PC-9 (cell line): Measurements from ENCODE around the gene KIF5A.

Experiments
- EZH2 ChIP-seq: fragments of 200-600 bp; sonication (generic); IDR thresholded peaks from 2 replicates; pipeline ENCODE4 v1.8.0; 2017; ENCODE audit warnings: antibody characterized with exemption, low read depth
- TF ChIP-seq, protein P1 (sequence below): fragments of 200-600 bp; sonication (generic); conservative IDR thresholded peaks from 2 replicates; pipeline ENCODE4 v1.6.1; 2017; ENCODE audit warnings: mixed run types, antibody characterized with exemption, mild to moderate bottlenecking, moderate library complexity

DNA sequence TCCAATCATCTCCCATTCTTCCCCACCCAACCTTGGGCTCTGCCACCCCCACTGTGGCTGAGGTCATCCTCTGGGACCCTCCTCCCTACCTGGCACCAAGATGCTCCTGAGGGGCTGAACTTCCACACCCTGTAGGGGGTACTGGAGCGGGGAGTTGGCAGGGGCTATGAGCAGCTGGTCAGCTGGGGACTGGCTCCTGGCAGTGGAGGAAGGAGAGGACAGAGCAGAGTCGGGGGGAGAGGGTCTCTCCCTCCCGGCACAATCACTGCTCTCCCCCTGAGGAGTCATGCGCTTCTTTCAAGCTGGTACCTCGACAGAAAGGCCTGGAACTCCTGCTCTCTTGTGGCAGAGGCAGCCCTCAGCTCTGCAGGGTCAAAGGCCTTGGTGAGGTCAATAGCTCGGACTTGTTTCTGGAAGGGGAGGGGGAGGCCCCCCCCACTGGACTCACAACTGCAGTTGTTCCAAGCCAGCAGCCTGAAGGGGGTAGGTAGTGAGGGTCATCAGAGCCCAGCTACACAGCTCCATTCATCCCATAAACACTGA lies 81.1 kb downstream of the KIF5A start:
- TF ChIP-seq, protein P1, sequence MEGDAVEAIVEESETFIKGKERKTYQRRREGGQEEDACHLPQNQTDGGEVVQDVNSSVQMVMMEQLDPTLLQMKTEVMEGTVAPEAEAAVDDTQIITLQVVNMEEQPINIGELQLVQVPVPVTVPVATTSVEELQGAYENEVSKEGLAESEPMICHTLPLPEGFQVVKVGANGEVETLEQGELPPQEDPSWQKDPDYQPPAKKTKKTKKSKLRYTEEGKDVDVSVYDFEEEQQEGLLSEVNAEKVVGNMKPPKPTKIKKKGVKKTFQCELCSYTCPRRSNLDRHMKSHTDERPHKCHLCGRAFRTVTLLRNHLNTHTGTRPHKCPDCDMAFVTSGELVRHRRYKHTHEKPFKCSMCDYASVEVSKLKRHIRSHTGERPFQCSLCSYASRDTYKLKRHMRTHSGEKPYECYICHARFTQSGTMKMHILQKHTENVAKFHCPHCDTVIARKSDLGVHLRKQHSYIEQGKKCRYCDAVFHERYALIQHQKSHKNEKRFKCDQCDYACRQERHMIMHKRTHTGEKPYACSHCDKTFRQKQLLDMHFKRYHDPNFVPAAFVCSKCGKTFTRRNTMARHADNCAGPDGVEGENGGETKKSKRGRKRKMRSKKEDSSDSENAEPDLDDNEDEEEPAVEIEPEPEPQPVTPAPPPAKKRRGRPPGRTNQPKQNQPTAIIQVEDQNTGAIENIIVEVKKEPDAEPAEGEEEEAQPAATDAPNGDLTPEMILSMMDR, result no peak
- TF ChIP-seq EZH2, result no peak
